T-helper 2 cell treated with Interferon-gamma antibody and Interleukin-4, amounts not matched to agents 5 μg/mL and 100 μg/mL, for 36 hours (primary cell): ENCODE measurements around the gene MTPN.
A peak's percentile ranks its signal among the peaks of the same experiment; 100 is the strongest.

Experiments used
- DNase-seq: peaks from one replicate; pipeline ENCODE4 v3.0.0; 2021; ENCODE audit warnings: low spot score
- H3K27ac Mint-ChIP-seq: one replicate; pipeline ENCODE4 v1.8.0; 2021; ENCODE audit warnings: mild to moderate bottlenecking, mixed read lengths
- H3K27me3 Mint-ChIP-seq: one replicate; pipeline ENCODE4 v1.8.0; 2021; ENCODE audit warnings: low read depth, mixed read lengths
- H3K36me3 Mint-ChIP-seq: one replicate; pipeline ENCODE4 v1.8.0; 2021; ENCODE audit warnings: low read depth, mixed read lengths
- H3K4me1 Mint-ChIP-seq: one replicate; pipeline ENCODE4 v1.8.0; 2021; ENCODE audit warnings: low read depth, mixed read lengths
- H3K4me3 Mint-ChIP-seq: one replicate; pipeline ENCODE4 v1.8.0; 2022; ENCODE audit warnings: mild to moderate bottlenecking, moderate library complexity, mixed read lengths
- H3K9me3 Mint-ChIP-seq: one replicate; pipeline ENCODE4 v1.8.0; 2021; ENCODE audit warnings: mixed read lengths

MTPN gene

GRCh38 chr7:135976312-135977006, 700 bp downstream of the MTPN start:
- H3K9me3 Mint-ChIP-seq, result no peaks in the 10 kb centered on the region
- peaks cover 53% of the 10 kb centered on the region for H3K4me1 Mint-ChIP-seq
- peak overlapping the region; percentile 96 for H3K4me3 Mint-ChIP-seq
- no peaks in the 10 kb centered on the region for H3K27me3 Mint-ChIP-seq
- DNase-seq, result peak; percentile 19
- peaks cover 13% of the 10 kb centered on the region for H3K36me3 Mint-ChIP-seq
- H3K27ac Mint-ChIP-seq, result peak overlapping the region; percentile 95

- Mint-ChIP-seq H3K4me1 (peaks cover 47% of the 10 kb centered on the region), H3K27ac (no peak overlapping the region), H3K9me3 (no peaks in the 10 kb centered on the region), H3K27me3 (no peaks in the 10 kb centered on the region), H3K4me3 (peak overlapping the region; percentile 96), H3K36me3 (peaks cover 16% of the 10 kb centered on the region)
- DNase-seq, result no peak
These were observed 2.0 kb downstream of the MTPN start for GRCh38 chr7:135975166-135975565.

GRCh38 chr7:135974667-135975066, 2.5 kb downstream of the MTPN start:
- H3K27ac Mint-ChIP-seq, result no peak overlapping the region
- H3K4me1 Mint-ChIP-seq, result peaks cover 47% of the 10 kb centered on the region
- peaks cover 21% of the 10 kb centered on the region for H3K36me3 Mint-ChIP-seq
- H3K4me3 Mint-ChIP-seq, result peak overlapping the region; percentile 77
- H3K27me3 Mint-ChIP-seq, result no peaks in the 10 kb centered on the region
- DNase-seq, result no peak
- no peaks in the 10 kb centered on the region for H3K9me3 Mint-ChIP-seq

- H3K4me3 Mint-ChIP-seq, result no peak overlapping the region
- no peak overlapping the region for H3K27ac Mint-ChIP-seq
These were observed 5.8 kb downstream of the MTPN start for GRCh38 chr7:135971366-135971725.

GRCh38 chr7:135970682-135971365, 6.3 kb downstream of the MTPN start:
- Mint-ChIP-seq H3K4me1 (peaks cover 49% of the 10 kb centered on the region), H3K36me3 (peaks cover 42% of the 10 kb centered on the region), H3K4me3 (no peak overlapping the region), H3K27ac (no peak overlapping the region), H3K9me3 (no peaks in the 10 kb centered on the region), H3K27me3 (no peaks in the 10 kb centered on the region)
- DNase-seq, result no peak

More at GRCh38 chr7:135971366-135971725, 5.8 kb downstream of the MTPN start:
- H3K27me3 Mint-ChIP-seq, result no peaks in the 10 kb centered on the region
- H3K36me3 Mint-ChIP-seq, result peaks cover 43% of the 10 kb centered on the region
- no peak for DNase-seq
- H3K4me1 Mint-ChIP-seq, result peaks cover 54% of the 10 kb centered on the region
- H3K9me3 Mint-ChIP-seq, result no peaks in the 10 kb centered on the region

- Mint-ChIP-seq H3K9me3 (no peaks in the 10 kb centered on the region), H3K4me3 (no peak overlapping the region), H3K36me3 (peaks cover 42% of the 10 kb centered on the region), H3K4me1 (peaks cover 47% of the 10 kb centered on the region), H3K27ac (no peak overlapping the region), H3K27me3 (no peaks in the 10 kb centered on the region)
- DNase-seq, result no peak
These were observed 7.1 kb downstream of the MTPN start for GRCh38 chr7:135970045-135970444.

GRCh38 chr7:135966341-135967043, 10.7 kb downstream of the MTPN start:
- H3K4me3 Mint-ChIP-seq, result no peak overlapping the region
- H3K4me1 Mint-ChIP-seq, result peaks cover 41% of the 10 kb centered on the region
- H3K27ac Mint-ChIP-seq, result no peak overlapping the region
- H3K36me3 Mint-ChIP-seq, result peaks cover 35% of the 10 kb centered on the region
- no peaks in the 10 kb centered on the region for H3K9me3 Mint-ChIP-seq
- H3K27me3 Mint-ChIP-seq, result no peaks in the 10 kb centered on the region
- no peak for DNase-seq

- Mint-ChIP-seq H3K4me1 (peaks cover 37% of the 10 kb centered on the region), H3K36me3 (peaks cover 32% of the 10 kb centered on the region), H3K9me3 (no peaks in the 10 kb centered on the region), H3K27ac (no peak overlapping the region), H3K4me3 (no peak overlapping the region), H3K27me3 (no peaks in the 10 kb centered on the region)
- DNase-seq, result no peak
These were observed 11.6 kb downstream of the MTPN start for GRCh38 chr7:135965602-135966001.

GRCh38 chr7:135964791-135965190, 12.4 kb downstream of the MTPN start:
- H3K4me1 Mint-ChIP-seq, result peaks cover 34% of the 10 kb centered on the region
- H3K9me3 Mint-ChIP-seq, result no peaks in the 10 kb centered on the region
- H3K27ac Mint-ChIP-seq, result no peak overlapping the region
- no peaks in the 10 kb centered on the region for H3K27me3 Mint-ChIP-seq
- no peak for DNase-seq
- peaks cover 29% of the 10 kb centered on the region for H3K36me3 Mint-ChIP-seq
- H3K4me3 Mint-ChIP-seq, result no peak overlapping the region

- DNase-seq, result no peak
- no peak overlapping the region for H3K4me3 Mint-ChIP-seq
- H3K4me1 Mint-ChIP-seq, result peaks cover 33% of the 10 kb centered on the region
- no peak overlapping the region for H3K27ac Mint-ChIP-seq
- H3K36me3 Mint-ChIP-seq, result peaks cover 24% of the 10 kb centered on the region
- no peaks in the 10 kb centered on the region for H3K9me3 Mint-ChIP-seq
- no peaks in the 10 kb centered on the region for H3K27me3 Mint-ChIP-seq
These were observed 12.9 kb downstream of the MTPN start for GRCh38 chr7:135964274-135964673.

GRCh38 chr7:135962802-135963201, 14.4 kb downstream of the MTPN start:
- peaks cover 27% of the 10 kb centered on the region for H3K4me1 Mint-ChIP-seq
- no peak for DNase-seq
- H3K9me3 Mint-ChIP-seq, result no peaks in the 10 kb centered on the region
- peaks cover 14% of the 10 kb centered on the region for H3K36me3 Mint-ChIP-seq
- no peak overlapping the region for H3K27ac Mint-ChIP-seq
- no peak overlapping the region for H3K4me3 Mint-ChIP-seq
- H3K27me3 Mint-ChIP-seq, result no peaks in the 10 kb centered on the region

GRCh38 chr7:135960709-135961451, 16.3 kb downstream of the MTPN start:
- Mint-ChIP-seq H3K9me3 (no peaks in the 10 kb centered on the region), H3K27ac (no peak overlapping the region), H3K4me3 (no peak overlapping the region), H3K27me3 (no peaks in the 10 kb centered on the region), H3K36me3 (peaks cover 8% of the 10 kb centered on the region), H3K4me1 (peaks cover 17% of the 10 kb centered on the region)
- no peak for DNase-seq

- Mint-ChIP-seq H3K36me3 (peaks cover 14% of the 10 kb centered on the region), H3K9me3 (no peaks in the 10 kb centered on the region), H3K27me3 (no peaks in the 10 kb centered on the region), H3K4me3 (no peak overlapping the region), H3K27ac (no peak overlapping the region), H3K4me1 (peaks cover 19% of the 10 kb centered on the region)
- no peak for DNase-seq
These were observed 17.4 kb downstream of the MTPN start for GRCh38 chr7:135959646-135960363.
